ENCODE measurements around the gene MYOG.

Gene MYOG

DNA sequence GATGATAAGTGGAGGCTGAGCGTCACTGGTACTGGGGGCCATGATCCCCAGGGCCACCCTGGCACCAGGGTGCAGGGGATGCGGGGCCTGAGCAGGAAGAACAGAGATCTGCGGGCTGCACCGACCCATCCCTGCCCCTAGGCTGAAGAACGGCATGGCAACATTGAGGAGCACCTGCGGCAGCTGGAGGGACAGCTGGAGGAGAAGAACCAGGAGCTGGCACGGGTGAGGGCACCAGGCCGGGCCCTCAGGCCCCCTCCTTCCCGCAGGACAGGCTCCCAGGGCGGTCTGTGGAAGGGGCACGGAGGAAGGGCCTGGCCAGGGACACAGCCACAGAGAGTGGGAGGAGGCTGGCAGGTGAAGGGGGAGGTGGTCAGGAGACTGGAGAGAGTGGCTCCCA, 37.7 kb downstream of the MYOG start:
- DNase-seq: no peak

DNA sequence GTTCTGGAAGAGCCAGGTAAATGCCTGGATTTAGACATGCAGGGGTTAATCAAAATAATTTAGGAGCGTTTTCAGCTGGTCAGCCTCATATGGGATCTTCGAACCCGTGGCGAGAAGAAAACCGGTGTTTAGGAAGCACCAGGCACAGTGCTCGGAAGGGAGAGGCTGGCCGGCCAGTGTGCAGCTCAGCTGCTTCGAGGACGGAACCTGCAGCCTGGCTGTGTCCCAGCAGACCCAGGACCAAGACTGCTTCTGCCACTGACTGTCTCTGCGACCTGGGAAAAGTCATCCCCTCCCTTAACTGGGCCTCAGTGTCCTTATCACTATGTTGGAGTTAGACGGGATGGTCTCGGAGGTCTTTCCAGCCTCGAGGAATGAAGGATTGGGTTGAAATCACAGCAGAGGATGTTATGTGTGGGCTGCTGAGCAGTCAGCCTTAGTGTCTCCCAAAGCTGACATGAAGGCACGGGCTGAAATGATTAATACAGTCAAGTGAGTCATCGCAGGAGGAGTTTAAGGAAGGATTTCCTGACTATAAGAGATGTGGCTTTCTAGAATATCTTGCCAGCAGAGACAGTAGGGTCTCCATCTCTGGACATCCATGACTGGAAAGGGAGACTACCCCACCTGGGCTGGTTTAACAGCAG, 38.7 kb downstream of the MYOG start:
- DNase-seq: no peak

DNA sequence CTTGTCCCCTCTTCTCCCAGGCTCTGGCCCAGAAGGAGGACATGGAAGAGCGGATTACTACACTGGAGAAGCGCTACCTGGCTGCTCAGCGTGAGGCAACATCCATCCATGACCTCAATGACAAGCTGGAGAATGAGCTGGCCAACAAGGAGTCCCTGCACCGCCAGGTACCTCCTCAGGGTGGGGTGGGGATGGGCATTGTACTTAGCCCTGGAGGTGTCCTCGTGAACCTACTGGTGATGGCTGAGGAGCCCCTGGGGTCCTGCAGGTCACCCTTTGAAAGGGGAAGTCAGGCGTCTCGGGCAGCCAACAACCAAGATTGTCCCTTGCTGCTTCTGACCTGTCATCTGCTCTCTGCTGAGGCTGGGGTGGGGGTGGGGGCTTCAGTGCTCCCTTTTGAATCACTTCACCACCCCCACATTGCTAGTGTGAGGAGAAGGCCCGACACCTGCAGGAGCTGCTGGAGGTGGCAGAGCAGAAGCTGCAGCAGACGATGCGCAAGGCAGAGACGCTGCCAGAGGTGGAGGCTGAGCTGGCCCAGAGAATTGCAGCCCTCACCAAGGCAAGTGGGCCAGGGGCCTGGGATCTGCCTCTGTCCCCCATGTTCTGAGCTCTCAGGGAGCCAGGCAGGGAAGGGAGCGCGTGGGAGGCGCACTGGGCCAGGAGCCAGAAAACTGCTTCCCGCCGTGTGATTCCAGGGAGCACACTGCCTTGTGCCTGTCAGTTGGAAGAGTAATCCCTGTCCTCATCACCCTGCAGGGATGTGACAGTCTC, 39.8 kb downstream of the MYOG start:
- DNase-seq: peak in 14 of 56 donors; percentile 14 to 63 (median 36)

DNA sequence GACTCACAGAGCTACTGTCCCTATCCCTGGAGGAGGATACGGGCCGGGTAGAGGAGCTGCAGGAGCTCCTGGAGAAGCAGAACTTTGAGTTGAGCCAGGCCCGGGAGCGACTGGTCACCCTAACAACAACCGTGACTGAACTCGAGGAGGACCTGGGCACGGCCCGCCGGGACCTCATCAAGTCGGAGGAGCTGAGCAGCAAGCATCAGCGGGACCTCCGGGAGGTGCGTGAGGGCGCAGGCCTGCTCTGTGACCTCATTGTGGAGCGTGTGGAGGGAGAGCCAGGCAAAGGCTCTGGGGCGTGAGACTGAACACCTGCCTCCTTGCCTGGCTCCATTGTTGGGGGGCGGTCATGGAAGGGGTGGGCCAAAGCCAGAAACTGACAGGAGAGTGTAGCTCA, 40.5 kb downstream of the MYOG start:
- no peak for DNase-seq

DNA sequence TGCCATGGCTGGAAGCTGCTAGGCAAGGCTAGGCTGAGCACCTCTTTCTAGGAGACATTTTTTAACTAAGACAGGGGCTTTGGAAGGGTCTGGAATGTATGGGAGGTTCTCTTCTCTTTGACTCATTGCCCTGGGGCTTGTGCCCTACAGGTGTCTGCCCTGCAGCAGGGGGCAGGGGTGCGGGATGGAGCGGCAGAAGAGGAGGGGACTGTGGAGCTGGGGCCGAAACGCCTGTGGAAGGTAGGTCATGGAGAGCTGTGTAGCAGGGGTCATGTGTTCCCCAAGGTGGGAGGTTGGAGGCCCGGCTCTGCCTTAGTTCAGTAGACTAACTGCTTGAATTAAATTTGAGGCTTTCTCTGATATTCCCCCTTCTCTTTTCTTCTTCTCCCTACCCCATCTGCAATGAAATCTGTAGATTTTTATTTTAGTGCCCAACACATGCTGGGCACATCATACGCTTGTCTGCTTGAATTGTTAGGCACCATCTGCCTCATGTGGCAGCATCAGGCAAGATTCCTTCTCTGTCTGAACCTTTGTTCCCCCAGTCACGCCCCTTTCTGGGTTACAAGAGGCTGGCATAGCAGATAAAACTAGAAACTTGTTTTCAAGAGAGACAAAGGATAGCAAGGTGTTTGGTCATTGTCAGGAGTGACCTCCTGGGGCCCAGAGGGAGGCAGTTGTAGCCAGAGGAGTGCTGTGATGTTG, 41.1 kb downstream of the MYOG start:
- DNase-seq: no peak

DNA sequence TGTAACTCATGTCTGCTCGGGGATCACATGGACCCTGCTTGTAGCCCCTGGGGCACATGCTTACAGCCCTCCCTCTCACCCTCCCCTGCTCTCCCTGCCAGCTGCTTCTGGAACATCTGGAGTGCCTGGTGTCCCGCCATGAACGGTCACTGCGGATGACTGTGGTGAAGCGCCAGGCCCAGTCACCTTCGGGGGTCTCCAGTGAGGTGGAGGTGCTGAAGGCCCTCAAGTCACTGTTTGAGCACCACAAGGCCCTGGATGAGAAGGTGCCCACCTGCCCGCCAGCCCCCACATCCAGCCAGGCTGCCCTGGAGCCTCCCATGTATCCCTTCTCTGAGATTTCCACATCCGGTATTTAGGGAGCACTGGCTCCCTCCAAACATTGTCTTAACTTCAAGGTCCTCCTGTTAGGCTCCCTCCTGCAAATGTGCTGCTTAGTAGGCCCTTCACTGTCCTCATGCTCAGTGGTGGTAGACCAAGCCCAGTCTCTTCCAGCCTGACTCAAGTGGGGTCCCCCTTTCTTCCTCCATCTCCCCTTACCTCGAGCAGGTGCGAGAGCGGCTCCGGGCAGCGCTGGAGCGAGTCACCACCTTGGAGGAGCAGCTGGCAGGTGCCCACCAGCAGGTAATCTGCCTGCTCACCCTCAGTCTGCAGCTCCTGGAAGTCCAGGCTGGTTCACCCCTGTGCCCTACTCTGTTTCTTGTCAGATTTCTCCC, 41.8 kb downstream of the MYOG start:
- no peak for DNase-seq

DNA sequence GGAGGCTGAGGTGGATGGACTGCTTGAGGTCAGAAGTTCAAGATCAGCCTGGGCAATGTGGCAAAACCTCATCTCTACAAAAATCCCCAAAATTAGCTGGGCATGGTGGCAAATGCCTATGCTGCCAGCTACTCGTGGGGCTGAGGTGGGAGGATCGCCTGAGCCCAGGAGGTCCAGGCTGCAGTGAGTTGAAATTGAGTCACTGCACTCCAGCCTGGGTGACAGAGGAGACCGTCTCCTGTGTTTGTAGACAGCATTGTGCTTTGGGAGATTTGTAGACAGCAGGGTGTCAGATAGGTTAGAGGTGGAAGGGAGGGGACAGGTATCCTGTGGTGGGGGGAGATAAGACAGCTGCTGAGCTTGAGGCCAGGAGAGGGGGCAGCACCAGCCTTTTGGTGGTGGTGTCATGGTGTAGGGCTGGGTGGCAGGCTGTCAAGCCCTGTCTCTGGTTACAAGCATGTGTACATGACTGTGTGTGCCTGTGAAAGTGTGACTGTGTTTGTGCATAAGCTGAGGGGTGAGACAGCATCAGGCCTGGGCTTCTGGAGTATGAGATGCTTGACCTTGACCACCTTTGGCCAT, 44.4 kb downstream of the MYOG start:
- no peak for DNase-seq

DNA sequence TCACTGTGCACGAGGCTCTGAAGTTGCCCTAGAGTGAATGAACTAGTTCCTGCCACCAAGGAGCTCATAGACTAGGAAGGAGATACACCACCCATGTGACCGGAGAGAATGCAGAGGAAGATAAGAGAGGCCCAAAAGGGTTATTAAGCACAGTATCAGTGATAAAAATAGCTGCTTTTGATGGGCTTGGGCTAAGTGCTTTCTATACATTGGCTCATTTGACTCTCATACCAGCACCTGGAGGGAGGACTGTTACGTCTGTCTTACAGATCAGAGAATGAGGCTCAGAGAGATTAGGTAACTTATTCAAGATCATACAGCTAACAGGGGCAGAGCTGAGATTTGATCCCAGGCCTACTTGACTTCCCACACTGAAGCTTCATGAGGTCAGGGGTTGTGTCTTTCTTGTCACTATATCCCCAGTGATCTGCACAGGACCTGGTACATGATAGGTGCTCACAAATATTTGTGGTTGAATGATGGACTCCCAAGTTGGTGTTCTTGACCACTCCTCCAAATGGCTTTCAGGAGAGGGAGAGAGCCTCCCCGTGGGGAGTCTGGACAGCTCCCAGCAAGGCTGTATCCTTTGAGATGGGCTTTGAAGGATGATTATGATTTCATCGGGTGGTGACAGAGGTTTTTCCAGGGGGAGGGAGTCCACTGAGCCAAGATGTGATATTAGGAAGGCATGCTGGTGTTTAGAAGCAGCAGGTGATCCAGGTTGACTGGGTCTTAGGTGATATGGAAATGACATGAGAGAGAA, 45.1 kb downstream of the MYOG start:
- no peak for DNase-seq

DNA sequence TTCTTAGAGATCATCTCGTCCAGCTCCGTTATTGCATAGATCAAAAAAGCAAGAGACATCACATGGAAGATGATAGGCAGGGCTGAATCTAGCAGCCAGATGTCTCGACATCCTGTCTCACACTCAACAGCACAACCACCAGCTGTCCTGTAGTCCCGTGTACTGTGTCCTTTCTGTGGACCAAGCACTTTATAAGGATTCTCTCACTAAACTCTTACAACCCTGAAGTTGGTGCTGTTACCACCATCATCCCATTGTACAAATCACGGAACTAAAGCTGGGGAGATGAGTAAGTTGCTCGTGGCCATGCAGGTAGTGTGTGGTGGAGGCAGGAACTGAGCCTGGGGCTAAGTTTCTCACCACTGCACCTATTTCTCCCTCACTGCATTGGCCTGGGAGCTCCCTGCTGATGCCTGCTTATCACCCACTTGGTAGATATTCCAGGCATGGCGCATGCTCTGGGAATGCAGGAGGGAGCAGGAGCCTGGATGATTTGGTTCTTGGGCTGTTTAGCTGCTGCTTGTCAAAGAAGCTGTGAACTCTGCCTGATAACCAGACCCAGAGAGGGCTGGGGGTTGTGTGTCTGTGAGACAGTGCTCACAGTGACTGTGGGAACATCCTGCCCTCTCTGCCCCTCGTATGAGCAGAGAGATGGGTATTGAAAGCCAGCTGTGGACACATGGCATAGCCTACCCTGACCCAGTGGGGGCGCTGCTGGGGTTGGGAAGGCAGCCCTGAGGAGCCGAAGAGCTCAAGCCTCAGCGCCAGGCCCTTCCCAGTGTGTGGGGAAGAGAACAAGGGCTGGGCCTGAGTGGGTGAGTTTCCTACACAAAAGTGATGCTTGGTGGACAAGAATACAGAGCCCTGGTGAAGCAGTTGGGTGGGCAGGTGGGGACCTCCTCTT, 46.0 kb downstream of the MYOG start:
- DNase-seq: no peak

DNA sequence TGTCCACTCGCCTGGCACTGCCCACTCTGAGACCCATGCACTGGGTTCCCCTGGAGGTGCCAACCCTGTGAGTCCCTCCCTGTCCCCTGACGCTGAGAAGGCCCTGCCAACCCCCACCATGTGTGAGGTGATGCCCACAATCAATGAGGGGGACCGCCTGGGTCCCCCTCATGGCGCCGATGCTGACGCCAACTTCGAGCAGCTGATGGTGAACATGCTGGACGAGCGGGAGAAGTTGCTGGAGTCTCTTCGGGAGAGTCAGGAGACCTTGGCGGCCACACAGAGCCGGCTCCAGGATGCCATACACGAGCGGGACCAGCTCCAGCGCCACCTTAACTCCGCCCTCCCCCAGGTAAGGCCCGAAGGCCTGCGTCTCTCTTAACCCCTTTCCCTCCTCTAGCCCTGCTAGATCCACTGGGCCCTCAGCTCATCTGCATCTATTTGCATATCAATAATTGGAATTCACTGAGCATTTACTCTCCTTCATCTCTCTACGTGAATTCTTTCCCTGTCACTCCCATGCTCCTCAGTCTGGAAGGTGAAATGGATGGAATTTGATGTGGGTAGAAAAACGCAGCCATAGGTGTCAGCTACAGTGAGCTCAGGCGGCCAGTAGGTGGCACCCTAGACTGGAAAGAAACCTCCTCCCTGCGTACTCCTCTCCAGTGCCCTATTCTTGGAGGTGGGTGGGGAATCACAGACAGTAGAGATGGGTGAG, 46.8 kb downstream of the MYOG start:
- DNase-seq: peak in 49 of 56 donors; percentile 18 to 88 (median 52)

DNA sequence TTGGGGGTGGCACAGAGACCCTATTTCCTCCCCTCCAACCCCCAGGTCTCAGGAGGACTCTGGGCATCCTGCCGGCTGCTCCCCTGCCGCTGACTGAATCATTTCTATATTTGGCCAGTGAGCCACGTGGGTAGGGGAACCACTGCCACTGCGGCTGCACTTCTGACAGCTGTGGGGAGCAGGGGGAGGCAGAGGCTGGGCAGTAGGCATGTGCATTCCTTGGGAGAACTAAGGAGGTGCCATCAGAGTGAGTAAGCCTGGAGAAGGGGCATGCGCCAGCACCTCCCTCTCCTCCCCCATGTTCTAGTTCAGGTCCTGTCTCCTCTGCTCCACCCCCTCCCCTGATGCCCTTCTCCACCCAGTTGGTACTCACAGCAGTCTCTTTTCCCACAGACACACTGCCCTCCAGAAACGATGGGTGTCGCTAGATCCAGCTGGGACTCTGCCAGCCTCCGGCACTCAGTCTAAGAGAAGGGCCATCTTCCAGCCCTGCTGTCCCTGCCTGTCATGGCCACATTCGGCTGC, 47.5 kb downstream of the MYOG start:
- DNase-seq: peak in 36 of 56 donors; percentile 15 to 90 (median 62)

DNA sequence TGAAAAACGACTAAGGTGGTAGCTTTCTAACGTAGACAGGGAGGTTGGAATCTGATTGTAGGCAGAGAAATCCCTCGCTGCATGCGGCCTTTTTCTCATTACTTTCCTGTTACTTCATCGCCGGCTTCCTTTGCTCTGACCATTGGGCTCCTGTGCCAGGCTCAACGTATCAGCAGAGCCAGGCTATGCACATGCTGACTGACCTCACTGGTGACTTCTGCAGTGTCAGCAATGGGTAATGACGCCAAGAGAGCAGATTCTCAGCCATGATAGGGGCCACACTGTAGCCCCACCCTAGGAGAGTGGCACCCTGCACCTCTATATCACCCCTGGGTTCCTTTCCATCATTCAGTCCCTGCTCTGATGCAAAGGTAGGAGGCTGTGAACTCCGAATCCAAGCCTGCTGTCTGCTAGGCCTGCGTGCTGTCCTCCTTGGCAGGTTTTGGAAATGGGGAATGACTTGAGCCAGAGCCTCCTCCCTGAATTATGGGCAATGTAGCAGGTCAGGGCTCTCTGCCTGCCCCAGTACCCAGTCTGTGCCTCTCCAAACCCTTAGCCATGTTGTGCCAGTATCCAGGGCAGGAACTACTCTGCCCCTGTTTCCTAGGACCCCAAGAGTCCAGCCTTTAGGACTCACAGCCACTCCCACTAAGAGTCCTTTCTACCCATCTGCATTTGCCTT, 48.2 kb downstream of the MYOG start:
- DNase-seq: no peak

DNA sequence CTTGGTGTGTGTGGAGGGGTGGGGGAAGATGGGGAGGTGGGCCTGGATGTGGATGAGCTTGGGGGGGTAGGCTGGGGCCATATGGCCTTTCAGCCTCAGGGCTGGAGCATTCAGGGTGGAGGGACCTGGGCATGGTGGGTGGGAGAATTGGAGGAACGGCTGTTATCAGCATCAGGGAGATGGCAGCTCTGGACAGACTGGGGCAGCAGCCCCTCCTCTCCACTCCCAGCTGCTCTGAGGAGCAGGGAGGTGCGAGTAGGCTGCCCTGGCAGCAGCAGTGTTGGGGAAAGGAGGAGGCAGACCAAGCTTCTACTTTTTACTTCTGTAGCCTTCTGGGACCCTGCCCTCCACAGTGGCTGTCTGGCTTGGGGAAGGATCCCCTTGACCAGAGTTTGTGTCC, 49.3 kb downstream of the MYOG start:
- DNase-seq: no peak

DNA sequence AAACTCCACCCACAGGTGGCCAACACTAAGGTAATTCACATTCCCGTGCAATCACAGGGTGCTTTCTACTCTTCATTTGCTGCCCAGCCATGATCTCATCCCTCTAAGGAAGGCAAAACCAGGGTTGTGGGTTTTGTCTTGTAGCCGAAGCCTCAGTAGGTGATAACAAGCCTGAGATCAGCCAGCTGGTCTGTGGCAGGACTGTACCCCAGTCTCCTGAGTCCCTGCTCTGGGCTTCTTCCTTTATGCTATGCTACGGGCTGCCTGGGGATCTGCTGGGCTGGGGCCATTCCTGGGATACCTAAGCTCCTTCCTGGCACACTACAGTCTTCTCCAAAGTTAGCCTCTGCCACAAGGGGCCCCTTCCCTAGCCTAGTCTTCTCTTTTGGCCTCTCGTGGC, 49.7 kb downstream of the MYOG start:
- DNase-seq: no peak

DNA sequence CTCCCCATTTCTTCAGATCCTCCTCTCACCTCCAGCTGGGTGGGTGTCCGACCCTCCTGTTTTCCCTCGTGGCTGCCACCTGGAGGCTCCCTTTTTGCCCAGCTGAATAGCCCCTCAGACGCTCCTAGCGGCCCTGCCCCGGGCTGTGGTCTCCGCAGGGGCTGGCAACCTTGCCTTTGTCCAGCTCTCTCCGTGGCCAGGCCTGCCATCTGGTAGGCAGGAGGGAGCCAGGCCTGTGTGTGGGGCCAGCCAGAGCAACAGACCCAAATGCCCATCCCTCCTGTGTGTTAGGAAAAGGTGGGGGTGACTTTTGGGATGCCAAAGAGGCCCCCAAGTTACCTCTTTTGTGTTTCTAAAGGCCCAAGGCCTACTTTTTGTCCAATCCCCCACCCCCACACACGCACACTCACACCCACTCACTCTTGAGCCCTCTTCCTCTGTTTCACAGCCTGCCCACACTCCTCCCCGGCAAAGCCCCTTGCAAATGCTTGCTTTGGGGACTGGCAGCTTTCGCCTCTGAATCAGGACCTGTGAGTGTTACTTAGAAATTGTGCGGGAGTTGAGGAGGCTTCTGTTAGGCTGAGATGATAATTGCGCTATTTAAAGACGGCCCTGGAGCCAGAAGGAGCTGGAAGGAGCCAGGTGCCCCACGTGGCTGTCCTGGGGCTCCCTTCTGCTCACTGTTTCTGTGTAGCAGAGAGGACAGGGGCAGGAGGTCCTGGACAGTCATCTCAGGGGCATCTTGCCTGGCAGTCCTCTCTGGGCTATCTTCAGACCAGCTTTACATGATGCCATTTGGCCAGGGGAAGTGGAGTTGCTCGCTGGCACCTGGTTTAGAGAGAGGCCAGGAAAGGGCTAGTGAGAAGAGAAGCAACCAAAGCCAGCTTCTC, 50.5 kb downstream of the MYOG start:
- peak in 3 of 56 donors; percentile 20 to 40 (median 22) for DNase-seq

DNA sequence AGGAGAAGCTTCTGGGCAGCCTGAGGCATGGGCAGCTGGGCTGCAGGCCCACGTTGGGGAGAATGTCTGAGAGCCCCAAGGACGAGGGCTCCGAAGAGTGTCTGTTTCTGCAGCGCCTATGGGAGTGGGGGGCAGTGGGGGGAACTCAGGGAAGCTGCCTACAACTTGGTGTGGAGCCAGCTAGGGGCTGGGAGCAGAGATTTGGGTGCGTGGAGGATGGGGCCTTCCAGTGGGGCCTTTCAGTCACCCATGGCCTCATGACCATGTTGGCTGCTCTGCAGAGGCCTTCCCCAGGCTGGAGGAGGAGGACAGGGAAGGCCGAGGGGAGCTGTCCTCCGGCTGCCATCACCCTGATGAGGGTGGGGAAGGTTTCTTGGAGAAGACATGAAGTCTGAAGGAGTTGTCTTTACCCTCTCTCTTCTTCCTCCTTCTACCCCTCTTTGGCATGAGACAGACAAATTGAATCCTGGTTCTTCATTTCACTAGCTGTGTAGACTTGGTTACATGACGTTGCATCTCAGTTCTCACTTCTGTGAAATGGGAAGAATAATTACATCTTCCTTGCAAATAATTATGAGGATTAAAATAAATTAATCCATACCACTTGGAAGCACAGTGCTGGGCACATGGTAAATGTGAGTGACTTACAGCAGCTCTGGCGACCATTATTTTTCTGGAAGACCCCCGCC, 51.2 kb downstream of the MYOG start:
- no peak for DNase-seq
